K562 (cell line): ENCODE results near the gene KRABD2.

ENCODE experiments used
- ARID3A ChIP-seq: IDR thresholded peaks from 2 replicates; pipeline ENCODE4 v1.6.1; 2012; ENCODE audit warnings: low read depth, low read length, improper control_type of control experiment, borderline replicate concordance
- BACH1 ChIP-seq: fragments of 200-800 bp; sonication (Bioruptor generic); IDR thresholded peaks from 2 replicates; pipeline ENCODE4 v1.6.1; 2016; ENCODE audit warnings: missing genetic modification characterization, missing compliant biosample characterization
- CEBPG ChIP-seq, 3 experiments: fragments of 200-800 bp in 1 of 3; sonication (Bioruptor generic) in 1 of 3; sonication (generic) in 1 of 3; formaldehyde crosslinking in 1 of 3; IDR thresholded peaks in 2 of 3; conservative IDR thresholded peaks in 1 of 3; 2 replicates each; pipeline versions ENCODE4 v1.6.1 to v1.8.0; 2016 to 2022; ENCODE audit warnings: missing compliant biosample characterization in 2 of 3, missing genetic modification characterization in 2 of 3, mild to moderate bottlenecking in 1 of 3, missing genetic modification reagents in 1 of 3
- FOSL1 ChIP-seq: fragments of 200-800 bp; sonication (Bioruptor generic); conservative IDR thresholded peaks from 2 replicates; pipeline ENCODE4 v1.6.1; 2016; ENCODE audit warnings: missing genetic modification characterization, missing compliant biosample characterization
- GTF2B ChIP-seq: IDR thresholded peaks from 2 replicates; pipeline ENCODE4 v1.6.1; 2011; ENCODE audit not compliant: insufficient read length; ENCODE audit errors: extremely low read depth
- HES1 ChIP-seq: fragments of 450-650 bp; IDR thresholded peaks from 2 replicates; pipeline ENCODE4 v1.6.1; 2016; ENCODE audit warnings: low read depth, mild to moderate bottlenecking, moderate library complexity
- HMG20B ChIP-seq: fragments of 250-450 bp; sonication (Bioruptor Pico); IDR thresholded peaks from 2 replicates; pipeline ENCODE4 v1.5.0; 2021; ENCODE audit warnings: mild to moderate bottlenecking
- HOXB6 ChIP-seq: fragments of 250-450 bp; sonication (Bioruptor Pico); IDR thresholded peaks from 2 replicates; pipeline ENCODE4 v1.5.1; 2022; ENCODE audit warnings: mild to moderate bottlenecking, borderline replicate concordance
- ILF3 ChIP-seq: fragments of 450-650 bp; IDR thresholded peaks from 2 replicates; pipeline ENCODE4 v1.6.1; 2018; ENCODE audit warnings: antibody characterized with exemption, mild to moderate bottlenecking, moderate library complexity, borderline replicate concordance
- NFIC ChIP-seq: fragments of 450-650 bp; IDR thresholded peaks from 2 replicates; pipeline ENCODE4 v1.6.1; 2017; ENCODE audit warnings: mild to moderate bottlenecking, inconsistent platforms
- NONO ChIP-seq, 2 experiments: fragments of 200-400 bp in 1 of 2; fragments of 450-650 bp in 1 of 2; formaldehyde crosslinking in 1 of 2; IDR thresholded peaks; 2 replicates each; pipeline ENCODE4 v1.6.1; 2017; ENCODE audit warnings: low read depth in 2 of 2, mild to moderate bottlenecking in 2 of 2, moderate library complexity in 2 of 2, low read length in 1 of 2
- PBX2 ChIP-seq, 2 experiments: IDR thresholded peaks in 1 of 2; conservative IDR thresholded peaks in 1 of 2; 2 replicates each; pipeline ENCODE4 v1.6.1; 2016; ENCODE audit warnings: low read depth in 2 of 2, mild to moderate bottlenecking in 1 of 2, missing compliant biosample characterization in 1 of 2, missing genetic modification characterization in 1 of 2, moderate library complexity in 1 of 2
- RCOR1 ChIP-seq, 2 experiments: IDR thresholded peaks; 2 replicates each; pipeline ENCODE4 v1.6.1; 2012; ENCODE audit warnings: low read depth in 2 of 2, low read length in 2 of 2, borderline replicate concordance in 1 of 2, improper control_type of control experiment in 1 of 2
- RHOXF2B ChIP-seq: fragments of 250-450 bp; sonication (Bioruptor Pico); conservative IDR thresholded peaks from 2 replicates; pipeline ENCODE4 v1.5.1; 2021
- RNF2 ChIP-seq: sonication (generic); IDR thresholded peaks from 2 replicates; pipeline ENCODE4 v1.6.1; 2016
- SETDB1 ChIP-seq: IDR thresholded peaks from one replicate; pipeline ENCODE4 v1.6.1; 2012; ENCODE audit warnings: low read length, control low read depth, inconsistent platforms
- SRSF9 ChIP-seq: fragments of 200-400 bp; formaldehyde crosslinking; IDR thresholded peaks from 2 replicates; pipeline ENCODE4 v1.6.1; 2017; ENCODE audit warnings: low read depth, low read length, borderline replicate concordance
- TAL1 ChIP-seq: fragments of 450-650 bp; IDR thresholded peaks from 2 replicates; pipeline ENCODE4 v1.6.1; 2016; ENCODE audit warnings: mild to moderate bottlenecking
- ZEB2 ChIP-seq: fragments of 450-650 bp; IDR thresholded peaks from 2 replicates; pipeline ENCODE4 v1.6.1; 2016
- ZNF41 ChIP-seq: fragments of 250-450 bp; sonication (Bioruptor Pico); conservative IDR thresholded peaks from 2 replicates; pipeline ENCODE4 v1.4.0; 2020; ENCODE audit warnings: mild to moderate bottlenecking
- ZNF507 ChIP-seq: conservative IDR thresholded peaks from 2 replicates; pipeline ENCODE4 v1.6.1; 2017; ENCODE audit warnings: missing genetic modification characterization, missing compliant biosample characterization

Gene KRABD2

GRCh38 chr17:8420041-8420934, 43.8 kb upstream of the KRABD2 start (continued):
- TF ChIP-seq HES1, result peak; percentile 62; the same call in 1 of the 2 replicates
- no peak for TF ChIP-seq PBX2 (CRISPR knock-in tag; IDR thresholded peaks at IDR 0.05; ENCODE audit: low read depth)
- peak; percentile 58 for TF ChIP-seq PBX2 (tag; conservative IDR thresholded peaks at IDR 0.05; ENCODE audit: low read depth)
- TF ChIP-seq NONO (IDR thresholded peaks at IDR 0.05; ENCODE audit: low read depth in 2 of 2, low read length in 1 of 2), result no peak
- TF ChIP-seq CEBPG (CRISPR knock-in tag; IDR thresholded peaks at IDR 0.05), result peak; percentile 59; the same call in 1 of the 2 replicates
- peak; percentile 92 to 95 for TF ChIP-seq CEBPG (tag; conservative IDR thresholded peaks at IDR 0.05 in 1 of 2, IDR thresholded peaks at IDR 0.05 in 1 of 2)
- TF ChIP-seq NFIC, result peak; percentile 99
- TF ChIP-seq BACH1, result 0 out of 2 replicates have a peak, but pooled peaks have one; percentile 17
- TF ChIP-seq HOXB6 (CRISPR knock-in tag), result no peak
- TF ChIP-seq ZNF507 (tag), result no peak
- peak; percentile 93 for TF ChIP-seq TAL1
- TF ChIP-seq SRSF9, result no peak
- peak; percentile 37; the same call in 1 of the 2 replicates for TF ChIP-seq ARID3A
- TF ChIP-seq ZNF41 (CRISPR knock-in tag), result no peak
- TF ChIP-seq ZEB2, result 0 out of 2 replicates have a peak, but pooled peaks have one; percentile 23
- no peak for TF ChIP-seq SETDB1
- peak; percentile 55 to 86; a peak in 3 of 4 replicates for TF ChIP-seq RCOR1 (IDR thresholded peaks at IDR 0.05; ENCODE audit: borderline replicate concordance in 1 of 2, low read depth in 2 of 2, low read length in 2 of 2)
- TF ChIP-seq GTF2B, result no peak
- 0 out of 2 replicates have a peak, but pooled peaks have one; percentile 18 for TF ChIP-seq ILF3
- peak; percentile 32; the same call in 1 of the 2 replicates for TF ChIP-seq RNF2
- no peak for TF ChIP-seq RHOXF2B (CRISPR knock-in tag)
- peak; percentile 74 for TF ChIP-seq FOSL1 (tag)
- no peak for TF ChIP-seq HMG20B (CRISPR knock-in tag)
